Panc1 (cell line): ENCODE measurements around the gene TRIM36. TPM values are rescaled to one million over a fixed set of nuclear protein-coding genes. Genes with fewer than 3 reads are reported as not detected.

Experiments
- ATAC-seq: fragments of 200-7000 bp; cut with Tn5 transposase; 2 replicates; pipeline ENCODE4 v1.9.1; 2020; ENCODE audit warnings: mild to moderate bottlenecking, moderate library complexity
- BruUV-seq: library from RNA; stranded (reverse); fragments of 400-500 nt; replicated peaks from 2 replicates; lab custom pipeline; 2021; lab: Mats Ljungman, UMichigan
- CTCF ChIA-PET: fragments of 300-600 bp; sonication (Branson Sonifier 250); formaldehyde crosslinking; loops from one replicate; lab custom pipeline; 2022; ENCODE audit warnings: antibody characterized with exemption; lab: Charles Lee
- POLR2A ChIA-PET: fragments of 300-600 bp; sonication (Branson Sonifier 250); formaldehyde crosslinking; loops from one replicate; lab custom pipeline; 2022; ENCODE audit warnings: antibody characterized with exemption; lab: Charles Lee
- DNase-seq: peaks from one replicate; pipeline ENCODE4 v3.0.0-alpha.2; 2010; ENCODE audit warnings: low read depth, low spot score
- H3K27ac ChIP-seq: 2 replicates; pipeline ENCODE4 v1.5.1; 2011; ENCODE audit warnings: mild to moderate bottlenecking, low read length, inconsistent platforms
- H3K27me3 ChIP-seq: fragments of 200-500 bp; sonication (Bioruptor generic); 2 replicates; pipeline ENCODE4 v1.6.0; 2014; ENCODE audit warnings: low read length, inconsistent platforms; ENCODE audit not compliant: control insufficient read depth, insufficient read depth
- H3K36me3 ChIP-seq: fragments of 200-500 bp; sonication (Bioruptor generic); 2 replicates; pipeline ENCODE4 v1.5.1; 2014; ENCODE audit warnings: inconsistent platforms, mild to moderate bottlenecking, low read length, moderate library complexity; ENCODE audit not compliant: control insufficient read depth, insufficient read depth
- H3K4me1 ChIP-seq: 2 replicates; pipeline ENCODE4 v1.5.1; 2011; ENCODE audit warnings: inconsistent platforms, mild to moderate bottlenecking, low read length, moderate library complexity; ENCODE audit not compliant: control insufficient read depth, insufficient read depth
- H3K4me3 ChIP-seq, 2 experiments: 2 replicates each; pipeline ENCODE4 v1.5.1; 2011 to 2012; ENCODE audit warnings: low read depth in 2 of 2, low read length in 2 of 2, mild to moderate bottlenecking in 2 of 2, inconsistent platforms in 1 of 2, moderate library complexity in 1 of 2
- H3K9me3 ChIP-seq: fragments of 200-500 bp; sonication (Bioruptor generic); 2 replicates; pipeline ENCODE4 v1.5.1; 2014; ENCODE audit warnings: low read depth, mild to moderate bottlenecking, inconsistent platforms, low read length, moderate library complexity; ENCODE audit not compliant: control insufficient read depth, insufficient read depth
- POLR2AphosphoS5 ChIP-seq: IDR thresholded peaks from 2 replicates; pipeline ENCODE4 v1.6.1; 2012; ENCODE audit warnings: mild to moderate bottlenecking, low read depth, low read length, moderate library complexity
- SIN3A ChIP-seq: IDR thresholded peaks from 2 replicates; pipeline ENCODE4 v1.6.1; 2012; ENCODE audit warnings: low read depth, mild to moderate bottlenecking, low read length, moderate library complexity, borderline replicate concordance; ENCODE audit not compliant: insufficient read depth
- TCF7L2 ChIP-seq: IDR thresholded peaks from 2 replicates; pipeline ENCODE4 v1.6.1; 2011; ENCODE audit warnings: mild to moderate bottlenecking, low read depth, low read length, inconsistent platforms
- in situ Hi-C: cut with HindIII; loops from 2 replicates; pipeline ENCODE4 v1.10.0; 2016; ENCODE audit warnings: low sequenced_read_pairs, low pct_unique_long_range_greater_than_20kb
- intact Hi-C: fragments of 100-400 bp; cut with micrococcal nuclease; formaldehyde crosslinking; loops from one replicate; pipeline ENCODE4 v1.10.0; 2022; ENCODE audit not compliant: unreplicated experiment
- total RNA-seq: library from RNA; stranded (reverse); gene quantifications from one replicate; pipeline ENCODE4 v1.2.1, GENCODE V29; 2021; ENCODE audit not compliant: unreplicated experiment
- TF ChIP-seq, protein P1 (sequence below): fragments of 450-650 bp; IDR thresholded peaks from 2 replicates; pipeline ENCODE4 v1.5.1; 2017; ENCODE audit warnings: mild to moderate bottlenecking
- TF ChIP-seq, protein P2 (sequence below), 2 experiments: IDR thresholded peaks; 2 replicates each; pipeline ENCODE4 v1.6.1; 2011 to 2012; ENCODE audit warnings: low read depth in 2 of 2, control low read depth in 1 of 2, low read length in 1 of 2, mild to moderate bottlenecking in 1 of 2, moderate library complexity in 1 of 2; ENCODE audit not compliant: insufficient read depth in 1 of 2

The TRIM36 gene
- total RNA-seq, 1 experiment from 2014 or later, result 1.6 TPM

DNA sequence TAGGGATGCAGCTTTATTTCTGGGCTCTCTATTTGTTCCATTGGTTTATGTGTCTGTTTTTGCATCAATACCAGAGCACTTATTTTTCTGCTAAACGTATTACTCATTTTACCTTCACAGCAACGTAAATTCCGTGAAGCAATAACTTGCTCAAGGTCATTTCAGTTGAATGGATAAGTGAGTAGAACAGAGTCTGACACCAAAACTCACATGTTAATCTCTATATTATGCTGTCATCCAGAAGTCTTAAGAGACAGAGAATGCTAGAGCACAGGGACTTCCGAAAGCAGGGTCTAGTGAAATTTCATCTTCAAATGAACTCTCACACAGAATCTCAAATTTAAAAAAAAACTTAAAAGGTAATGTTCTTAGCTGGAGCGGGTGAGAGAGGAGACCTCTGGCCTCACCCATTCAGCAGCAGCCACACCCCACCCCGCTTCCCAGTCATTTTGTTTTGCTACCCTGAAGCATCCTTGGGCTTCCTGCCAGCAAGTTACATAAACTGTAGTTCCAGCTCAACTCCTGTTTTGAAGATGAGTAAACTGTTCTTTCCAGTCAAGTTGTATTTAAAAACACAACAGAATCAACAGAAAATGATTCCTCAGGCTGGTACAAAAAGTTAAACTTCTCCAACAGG is 69.3 kb downstream of the TRIM36 start:
- Histone ChIP-seq H3K27me3 (no peaks in the 10 kb centered on the region), H3K4me3 (no peak overlapping the region), H3K27ac (no peak overlapping the region), H3K9me3 (no peaks in the 10 kb centered on the region), H3K36me3 (no peaks in the 10 kb centered on the region), H3K4me1 (no peaks in the 10 kb centered on the region)
- in situ Hi-C loops (no loop called here), intact Hi-C loops (no loop called here)
- DNase-seq, result no peak
- POLR2A ChIA-PET, result no interaction called here
- CTCF ChIA-PET, result no interaction called here
- BruUV-seq, result no TSS peak
- ATAC-seq, result no peak
- TF ChIP-seq, protein P1, sequence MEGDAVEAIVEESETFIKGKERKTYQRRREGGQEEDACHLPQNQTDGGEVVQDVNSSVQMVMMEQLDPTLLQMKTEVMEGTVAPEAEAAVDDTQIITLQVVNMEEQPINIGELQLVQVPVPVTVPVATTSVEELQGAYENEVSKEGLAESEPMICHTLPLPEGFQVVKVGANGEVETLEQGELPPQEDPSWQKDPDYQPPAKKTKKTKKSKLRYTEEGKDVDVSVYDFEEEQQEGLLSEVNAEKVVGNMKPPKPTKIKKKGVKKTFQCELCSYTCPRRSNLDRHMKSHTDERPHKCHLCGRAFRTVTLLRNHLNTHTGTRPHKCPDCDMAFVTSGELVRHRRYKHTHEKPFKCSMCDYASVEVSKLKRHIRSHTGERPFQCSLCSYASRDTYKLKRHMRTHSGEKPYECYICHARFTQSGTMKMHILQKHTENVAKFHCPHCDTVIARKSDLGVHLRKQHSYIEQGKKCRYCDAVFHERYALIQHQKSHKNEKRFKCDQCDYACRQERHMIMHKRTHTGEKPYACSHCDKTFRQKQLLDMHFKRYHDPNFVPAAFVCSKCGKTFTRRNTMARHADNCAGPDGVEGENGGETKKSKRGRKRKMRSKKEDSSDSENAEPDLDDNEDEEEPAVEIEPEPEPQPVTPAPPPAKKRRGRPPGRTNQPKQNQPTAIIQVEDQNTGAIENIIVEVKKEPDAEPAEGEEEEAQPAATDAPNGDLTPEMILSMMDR, result no peak
- TF ChIP-seq POLR2AphosphoS5, result no peak
- no peak for TF ChIP-seq TCF7L2
- TF ChIP-seq, protein P2, sequence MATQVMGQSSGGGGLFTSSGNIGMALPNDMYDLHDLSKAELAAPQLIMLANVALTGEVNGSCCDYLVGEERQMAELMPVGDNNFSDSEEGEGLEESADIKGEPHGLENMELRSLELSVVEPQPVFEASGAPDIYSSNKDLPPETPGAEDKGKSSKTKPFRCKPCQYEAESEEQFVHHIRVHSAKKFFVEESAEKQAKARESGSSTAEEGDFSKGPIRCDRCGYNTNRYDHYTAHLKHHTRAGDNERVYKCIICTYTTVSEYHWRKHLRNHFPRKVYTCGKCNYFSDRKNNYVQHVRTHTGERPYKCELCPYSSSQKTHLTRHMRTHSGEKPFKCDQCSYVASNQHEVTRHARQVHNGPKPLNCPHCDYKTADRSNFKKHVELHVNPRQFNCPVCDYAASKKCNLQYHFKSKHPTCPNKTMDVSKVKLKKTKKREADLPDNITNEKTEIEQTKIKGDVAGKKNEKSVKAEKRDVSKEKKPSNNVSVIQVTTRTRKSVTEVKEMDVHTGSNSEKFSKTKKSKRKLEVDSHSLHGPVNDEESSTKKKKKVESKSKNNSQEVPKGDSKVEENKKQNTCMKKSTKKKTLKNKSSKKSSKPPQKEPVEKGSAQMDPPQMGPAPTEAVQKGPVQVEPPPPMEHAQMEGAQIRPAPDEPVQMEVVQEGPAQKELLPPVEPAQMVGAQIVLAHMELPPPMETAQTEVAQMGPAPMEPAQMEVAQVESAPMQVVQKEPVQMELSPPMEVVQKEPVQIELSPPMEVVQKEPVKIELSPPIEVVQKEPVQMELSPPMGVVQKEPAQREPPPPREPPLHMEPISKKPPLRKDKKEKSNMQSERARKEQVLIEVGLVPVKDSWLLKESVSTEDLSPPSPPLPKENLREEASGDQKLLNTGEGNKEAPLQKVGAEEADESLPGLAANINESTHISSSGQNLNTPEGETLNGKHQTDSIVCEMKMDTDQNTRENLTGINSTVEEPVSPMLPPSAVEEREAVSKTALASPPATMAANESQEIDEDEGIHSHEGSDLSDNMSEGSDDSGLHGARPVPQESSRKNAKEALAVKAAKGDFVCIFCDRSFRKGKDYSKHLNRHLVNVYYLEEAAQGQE (IDR thresholded peaks at IDR 0.05; ENCODE audit: insufficient read depth in 1 of 2, low read depth in 2 of 2, low read length in 1 of 2), result no peak
- TF ChIP-seq SIN3A, result no peak

DNA sequence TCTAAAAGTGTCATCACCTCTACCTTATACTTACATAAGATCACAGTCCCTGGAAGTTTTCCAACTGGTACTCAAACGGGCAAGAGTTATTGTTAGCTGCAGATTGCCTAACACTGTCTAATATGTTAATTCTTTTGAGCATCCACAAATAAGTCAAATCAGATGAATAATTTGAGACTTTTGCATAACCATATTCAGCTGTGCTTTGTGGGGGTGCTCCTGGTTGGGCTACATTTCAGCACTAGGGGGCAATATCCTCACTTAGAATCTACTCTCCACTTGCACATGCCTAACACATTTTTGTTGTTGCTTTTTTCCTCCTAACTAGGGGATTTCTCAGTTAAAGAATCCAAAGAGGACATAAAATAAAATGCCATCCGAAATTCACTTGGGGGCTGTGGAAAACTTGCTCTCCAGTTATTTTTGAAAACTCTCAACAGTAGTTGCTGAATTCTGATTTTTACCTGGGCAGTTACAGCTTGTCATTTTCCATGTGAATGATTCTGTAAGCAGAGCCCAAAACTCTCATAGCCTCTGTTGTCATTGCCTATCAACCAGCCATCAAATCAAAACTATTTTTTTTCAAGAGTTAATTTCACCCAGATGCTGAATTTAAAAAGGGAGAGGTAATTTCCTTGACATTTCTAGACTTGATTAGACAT is 71.5 kb downstream of the TRIM36 start:
- peak; percentile 28 for DNase-seq
- Histone ChIP-seq H3K9me3 (no peaks in the 10 kb centered on the region), H3K27me3 (no peaks in the 10 kb centered on the region; the same call in 1 of the 2 replicates), H3K27ac (no peak overlapping the region), H3K36me3 (no peaks in the 10 kb centered on the region), H3K4me3 (no peak overlapping the region), H3K4me1 (no peaks in the 10 kb centered on the region)
- no TSS peak for BruUV-seq
- TF ChIP-seq, protein P1, result peak; percentile 78
- no peak for TF ChIP-seq TCF7L2
- peak; percentile 88 for ATAC-seq
- in situ Hi-C loops (no loop called here), intact Hi-C loops (loop anchor here (2.0 kb wide), 1 partner anchor 149 kb away; no protein-coding TSS in a partner anchor)
- CTCF ChIA-PET, result interaction anchor here (0.8 to 1.1 kb wide), 2 partner anchors 9 to 44 kb away, joined by 3 read pairs; no protein-coding TSS in a partner anchor
- POLR2A ChIA-PET, result no interaction called here
